Omental fat pad (tissue), 4 donors: ENCODE measurements around the gene BOLA2B. TPM values are rescaled to one million over a fixed set of nuclear protein-coding genes. Genes with fewer than 3 reads are reported as not detected.

Experiments
- ATAC-seq: fragments of 150-250 bp; one replicate; pipeline ENCODE4 v1.9.1; 2016; ENCODE audit warnings: mild to moderate bottlenecking, moderate library complexity; ENCODE audit not compliant: low FRiP score
- DNase-seq: peaks from one replicate; pipeline ENCODE4 v3.0.0-alpha.2; 2019; ENCODE audit warnings: low spot score
- total RNA-seq, 4 donors: library from RNA; depleted of rRNA; stranded (reverse); fragments of >200 nt; gene quantifications; one replicate each; pipeline ENCODE4 v1.1.0, GENCODE V29; 2016
- TF ChIP-seq, protein P1 (sequence below), 3 donors: fragments of 450-650 bp; IDR thresholded peaks; one replicate each; pipeline ENCODE4 v1.5.1; 2016 to 2017; ENCODE audit warnings: antibody characterized with exemption in 3 of 3, mild to moderate bottlenecking in 3 of 3, moderate library complexity in 2 of 3

The BOLA2B gene
- total RNA-seq, 4 donors from 2014 or later, result 152 to 366 (median 206) TPM

- ATAC-seq, result no peak
- TF ChIP-seq, protein P1, sequence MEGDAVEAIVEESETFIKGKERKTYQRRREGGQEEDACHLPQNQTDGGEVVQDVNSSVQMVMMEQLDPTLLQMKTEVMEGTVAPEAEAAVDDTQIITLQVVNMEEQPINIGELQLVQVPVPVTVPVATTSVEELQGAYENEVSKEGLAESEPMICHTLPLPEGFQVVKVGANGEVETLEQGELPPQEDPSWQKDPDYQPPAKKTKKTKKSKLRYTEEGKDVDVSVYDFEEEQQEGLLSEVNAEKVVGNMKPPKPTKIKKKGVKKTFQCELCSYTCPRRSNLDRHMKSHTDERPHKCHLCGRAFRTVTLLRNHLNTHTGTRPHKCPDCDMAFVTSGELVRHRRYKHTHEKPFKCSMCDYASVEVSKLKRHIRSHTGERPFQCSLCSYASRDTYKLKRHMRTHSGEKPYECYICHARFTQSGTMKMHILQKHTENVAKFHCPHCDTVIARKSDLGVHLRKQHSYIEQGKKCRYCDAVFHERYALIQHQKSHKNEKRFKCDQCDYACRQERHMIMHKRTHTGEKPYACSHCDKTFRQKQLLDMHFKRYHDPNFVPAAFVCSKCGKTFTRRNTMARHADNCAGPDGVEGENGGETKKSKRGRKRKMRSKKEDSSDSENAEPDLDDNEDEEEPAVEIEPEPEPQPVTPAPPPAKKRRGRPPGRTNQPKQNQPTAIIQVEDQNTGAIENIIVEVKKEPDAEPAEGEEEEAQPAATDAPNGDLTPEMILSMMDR (IDR thresholded peaks at IDR 0.05), result no peak
- DNase-seq, result no peak
Measured at GRCh38 chr16:30166202-30166902, 27.1 kb downstream of the BOLA2B start.

- DNase-seq (no peak), ATAC-seq (no peak)
- TF ChIP-seq, protein P1 (IDR thresholded peaks at IDR 0.05), result no peak
Measured at GRCh38 chr16:30163538-30163937, 29.9 kb downstream of the BOLA2B start.

DNA sequence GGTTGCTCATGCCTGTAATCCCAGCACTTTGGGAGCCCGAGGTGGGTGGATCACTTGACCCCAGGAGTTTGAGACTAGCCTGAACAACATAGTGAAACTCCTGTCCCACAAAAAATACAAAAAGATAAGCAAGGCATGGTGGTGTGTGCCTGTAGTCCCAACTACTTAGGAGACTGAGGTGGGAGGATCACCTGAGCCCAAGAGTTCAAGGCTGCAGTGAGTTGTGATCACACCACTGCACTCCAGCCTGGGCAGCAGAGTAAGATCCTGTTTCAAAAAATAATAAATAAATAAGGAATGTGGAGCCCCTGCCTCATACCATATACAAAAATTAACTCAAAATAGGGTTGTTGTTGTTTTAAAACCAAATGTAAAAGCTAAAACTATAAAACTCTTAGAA lies 36.3 kb downstream of the BOLA2B start:
- DNase-seq (no peak), ATAC-seq (no peak)
- TF ChIP-seq, protein P1 (IDR thresholded peaks at IDR 0.05), result no peak

DNA sequence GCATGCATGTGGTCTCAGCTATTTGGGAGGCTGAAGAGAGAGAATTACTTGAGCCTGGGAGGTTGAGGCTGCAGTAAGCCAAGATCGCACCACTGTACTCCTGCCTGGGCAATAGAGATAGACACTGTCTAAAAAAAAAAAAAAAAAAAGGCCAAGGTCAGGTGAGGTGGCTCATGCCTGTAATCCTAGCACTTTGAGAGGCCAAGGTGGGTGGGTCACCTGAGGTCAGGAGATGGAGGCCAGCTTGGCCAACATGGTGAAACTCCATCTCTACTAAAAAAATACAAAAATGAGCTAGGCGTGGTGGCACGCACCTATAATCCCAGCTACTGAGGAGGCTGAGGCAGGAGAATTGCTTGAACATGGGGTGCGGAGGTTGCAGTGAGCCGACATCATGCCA lies 38.3 kb downstream of the BOLA2B start:
- ATAC-seq, result no peak

DNA sequence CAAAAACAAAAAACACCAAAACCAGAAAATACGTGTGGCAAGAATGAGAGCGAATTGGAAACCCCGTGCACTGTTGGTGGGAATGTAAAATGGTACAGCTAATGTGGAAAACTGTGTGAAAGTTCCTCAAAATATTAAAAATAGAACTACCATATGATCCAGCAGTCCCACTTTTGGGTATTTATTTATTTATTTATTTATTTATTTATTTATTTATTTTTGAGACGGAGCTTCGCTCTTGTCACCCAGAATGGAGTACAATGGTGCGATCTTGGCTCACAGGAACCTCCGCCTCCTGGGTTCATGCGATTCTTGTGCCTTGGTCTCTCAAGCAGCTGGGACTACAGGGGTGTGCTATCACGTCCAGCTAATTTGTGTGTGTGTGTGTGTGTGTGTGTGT lies 40.9 kb downstream of the BOLA2B start:
- ATAC-seq (no peak), DNase-seq (no peak)
- TF ChIP-seq, protein P1 (IDR thresholded peaks at IDR 0.05), result no peak

More for the DNA sequence above, 38.3 kb downstream of the BOLA2B start:
- TF ChIP-seq, protein P1 (IDR thresholded peaks at IDR 0.05), result no peak
- no peak for DNase-seq

- no peak for ATAC-seq
- TF ChIP-seq, protein P1 (IDR thresholded peaks at IDR 0.05), result no peak
- DNase-seq, result no peak
Measured at GRCh38 chr16:30151091-30151490, 42.4 kb downstream of the BOLA2B start.

DNA sequence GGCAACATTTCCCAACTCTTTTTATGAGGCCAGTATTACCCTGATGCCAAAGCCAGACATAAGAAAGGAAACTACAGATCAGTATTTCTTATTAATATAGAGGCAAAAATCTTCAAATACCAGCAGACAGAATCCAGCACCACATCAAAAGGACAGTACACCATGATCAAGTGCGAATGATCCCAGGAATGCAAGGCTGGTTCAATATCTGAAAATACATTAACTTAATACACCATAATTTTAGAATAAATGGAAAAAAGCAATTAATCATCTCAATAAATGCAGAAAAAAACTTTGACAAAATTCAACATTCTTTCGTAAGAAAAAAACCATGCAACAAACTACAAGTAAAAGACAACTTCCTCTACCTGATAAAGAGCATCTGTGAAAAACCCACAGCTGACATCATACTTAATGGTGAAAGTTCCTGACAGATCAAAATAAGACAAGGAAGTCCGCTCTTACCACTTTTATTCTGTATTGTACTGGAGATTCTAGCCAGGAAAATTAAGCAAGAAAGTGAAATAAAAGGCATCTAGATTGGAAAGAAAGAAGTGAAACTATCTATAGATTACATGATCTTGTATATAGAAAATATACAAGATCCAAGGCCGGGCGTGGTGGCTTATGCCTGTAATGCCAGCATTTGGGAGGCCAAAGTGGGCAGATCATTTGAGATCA lies 44.1 kb downstream of the BOLA2B start:
- no peak for DNase-seq
- TF ChIP-seq, protein P1 (IDR thresholded peaks at IDR 0.05), result no peak
- ATAC-seq, result no peak
